HCT116 (cell line): ENCODE measurements around the gene MUC15. TPM values are rescaled to one million over a fixed set of nuclear protein-coding genes. Genes with fewer than 3 reads are reported as not detected.

ENCODE experiments used
- ATAC-seq: fragments of 200-7000 bp; cut with Tn5 transposase; 2 replicates; pipeline ENCODE4 v1.9.1; 2020; ENCODE audit warnings: mild to moderate bottlenecking, moderate library complexity
- BruUV-seq: library from RNA; stranded (reverse); fragments of 400-500 nt; replicated peaks from 2 replicates; lab custom pipeline; 2021; lab: Mats Ljungman, UMichigan
- CTCF ChIA-PET: fragments of 300-600 bp; sonication (Branson Sonifier 250); formaldehyde crosslinking; loops from one replicate; lab custom pipeline; 2021; ENCODE audit warnings: antibody characterized with exemption; lab: Charles Lee
- POLR2A ChIA-PET: fragments of 300-600, 350-600 bp; sonication (Branson Sonifier 250); formaldehyde crosslinking; loops from one replicate; lab custom pipeline; 2021; ENCODE audit warnings: antibody characterized with exemption; lab: Charles Lee
- RAD21 ChIA-PET, 2 experiments: fragments of 300-600 bp; sonication (Branson Sonifier 250); formaldehyde crosslinking; loops; one replicate each; lab custom pipeline; 2023; ENCODE audit warnings: low total read pairs in 2 of 2; ENCODE audit not compliant: uncharacterized antibody in 2 of 2, unreplicated experiment in 2 of 2, low non-redundant PET in 1 of 2; lab: Charles Lee
- DNase-seq: peaks from one replicate; pipeline ENCODE4 v3.0.0-alpha.2; 2010; ENCODE audit warnings: low read depth, low spot score
- H2AFZ ChIP-seq: fragments of 200-600 bp; shearing (Covaris generic), sonication (generic); 2 replicates; pipeline ENCODE4 v1.6.1; 2017; ENCODE audit warnings: low read depth, mixed run types, mixed read lengths, antibody characterized with exemption, low read length; ENCODE audit not compliant: poor library complexity, severe bottlenecking
- H3K27ac ChIP-seq: 2 replicates; pipeline ENCODE4 v1.5.1; 2012; ENCODE audit warnings: low read depth, low read length
- H3K27me3 ChIP-seq: fragments of 200-600 bp; sonication (generic); 2 replicates; pipeline ENCODE4 v1.6.1; 2016; ENCODE audit warnings: mixed run types, low read length, mixed read lengths; ENCODE audit not compliant: insufficient read depth
- H3K36me3 ChIP-seq, 2 experiments: fragments of 200-500 bp in 1 of 2; fragments of 200-600 bp in 1 of 2; sonication (Bioruptor generic) in 1 of 2; sonication (generic) in 1 of 2; 2 replicates each; pipeline versions ENCODE4 v1.5.1 to v1.6.1; 2014 to 2016; ENCODE audit warnings: low read length in 2 of 2, inconsistent platforms in 1 of 2, mixed read lengths in 1 of 2, mixed run types in 1 of 2; ENCODE audit not compliant: insufficient read depth in 2 of 2, control insufficient read depth in 1 of 2
- H3K4me1 ChIP-seq, 2 experiments: fragments of 200-600 bp in 1 of 2; sonication (generic) in 1 of 2; 2 replicates each; pipeline versions ENCODE4 v1.5.1 to v1.6.1; 2012 to 2017; ENCODE audit warnings: low read length in 2 of 2, inconsistent platforms in 1 of 2, mild to moderate bottlenecking in 1 of 2, mixed read lengths in 1 of 2, mixed run types in 1 of 2, moderate library complexity in 1 of 2; ENCODE audit not compliant: insufficient read depth in 2 of 2, control insufficient read depth in 1 of 2
- H3K4me2 ChIP-seq: fragments of 200-600 bp; sonication (generic); 2 replicates; pipeline ENCODE4 v1.6.1; 2017; ENCODE audit warnings: mixed run types, low read length, mixed read lengths
- H3K4me3 ChIP-seq, 2 experiments: fragments of 200-600 bp in 1 of 2; sonication (generic) in 1 of 2; replicated peaks in 1 of 2; 2 replicates each; pipeline ENCODE4 v1.5.1; 2011 to 2016; ENCODE audit warnings: low read length in 2 of 2, control low read depth in 1 of 2, low read depth in 1 of 2, mild to moderate bottlenecking in 1 of 2, mixed read lengths in 1 of 2, mixed run types in 1 of 2
- H3K79me2 ChIP-seq: fragments of 200-600 bp; sonication (generic); 2 replicates; pipeline ENCODE4 v1.6.1; 2017; ENCODE audit warnings: mild to moderate bottlenecking, mixed run types, low read length, moderate library complexity, mixed read lengths; ENCODE audit not compliant: insufficient read depth
- H3K9ac ChIP-seq: fragments of 200-600 bp; sonication (generic); 2 replicates; pipeline ENCODE4 v1.6.1; 2016; ENCODE audit warnings: low read length, mixed read lengths
- H3K9me2 ChIP-seq: fragments of 200-600 bp; sonication (generic), shearing (Covaris generic); 2 replicates; pipeline ENCODE4 v1.6.1; 2017; ENCODE audit warnings: mixed run types, mild to moderate bottlenecking, moderate library complexity; ENCODE audit not compliant: insufficient read depth
- H3K9me3 ChIP-seq, 2 experiments: fragments of 200-500 bp in 1 of 2; fragments of 200-600 bp in 1 of 2; sonication (Bioruptor generic) in 1 of 2; sonication (generic) in 1 of 2; 2 replicates each; pipeline ENCODE4 v1.6.1; 2014 to 2017; ENCODE audit warnings: low read length in 2 of 2, mixed read lengths in 2 of 2, inconsistent platforms in 1 of 2, low read depth in 1 of 2, mild to moderate bottlenecking in 1 of 2, mixed run types in 1 of 2, moderate library complexity in 1 of 2; ENCODE audit not compliant: control insufficient read depth in 1 of 2, insufficient read depth in 1 of 2
- H4K20me1 ChIP-seq: fragments of 200-600 bp; sonication (generic), shearing (Covaris generic); 2 replicates; pipeline ENCODE4 v1.6.1; 2017; ENCODE audit warnings: mixed run types, mild to moderate bottlenecking, moderate library complexity; ENCODE audit not compliant: insufficient read depth
- CBX3 ChIP-seq: IDR thresholded peaks from 2 replicates; pipeline ENCODE4 v1.6.1; 2012; ENCODE audit warnings: low read depth
- CEBPB ChIP-seq: IDR thresholded peaks from 2 replicates; pipeline ENCODE4 v1.6.1; 2012; ENCODE audit warnings: low read depth
- EZH2 ChIP-seq: fragments of 200-600 bp; sonication (generic); IDR thresholded peaks from 2 replicates; pipeline ENCODE4 v1.6.1; 2017; ENCODE audit warnings: antibody characterized with exemption, mixed run types
- JUND ChIP-seq: IDR thresholded peaks from 2 replicates; pipeline ENCODE4 v1.6.1; 2012
- MAX ChIP-seq: IDR thresholded peaks from 2 replicates; pipeline ENCODE4 v1.6.1; 2012
- POLR2AphosphoS5 ChIP-seq: IDR thresholded peaks from 2 replicates; pipeline ENCODE4 v1.6.1; 2011; ENCODE audit warnings: mild to moderate bottlenecking, low read depth, low read length, moderate library complexity
- RAD21 ChIP-seq: IDR thresholded peaks from 2 replicates; pipeline ENCODE4 v1.6.1; 2012; ENCODE audit warnings: low read depth, mild to moderate bottlenecking
- YY1 ChIP-seq: IDR thresholded peaks from 2 replicates; pipeline ENCODE4 v1.6.1; 2011; ENCODE audit warnings: low read length, low read depth, moderate library complexity, mild to moderate bottlenecking; ENCODE audit not compliant: insufficient replicate concordance; ENCODE audit errors: extremely low read depth
- intact Hi-C: fragments of 100-400 bp; cut with micrococcal nuclease; formaldehyde crosslinking; loops from 2 replicates; pipeline ENCODE4 v1.10.0; 2022
- total RNA-seq: library from RNA; stranded (reverse); gene quantifications from one replicate; pipeline ENCODE4 v1.2.1, GENCODE V29; 2021; ENCODE audit not compliant: unreplicated experiment
- TF ChIP-seq, protein P1 (sequence below): IDR thresholded peaks from 2 replicates; pipeline ENCODE4 v1.6.1; 2011; ENCODE audit warnings: mild to moderate bottlenecking, low read length, moderate library complexity; ENCODE audit not compliant: insufficient replicate concordance; ENCODE audit errors: extremely low read depth
- TF ChIP-seq, protein P2 (sequence below), 3 experiments: fragments of 200-600 bp in 1 of 3; sonication (generic) in 1 of 3; IDR thresholded peaks in 2 of 3; conservative IDR thresholded peaks in 1 of 3; 2 replicates each; pipeline ENCODE4 v1.5.1; 2012 to 2017; ENCODE audit warnings: low read depth in 2 of 3, low read length in 2 of 3, antibody characterized with exemption in 1 of 3, borderline replicate concordance in 1 of 3, control low read depth in 1 of 3, mild to moderate bottlenecking in 1 of 3, mixed read lengths in 1 of 3, mixed run types in 1 of 3, moderate library complexity in 1 of 3; ENCODE audit not compliant: insufficient read depth in 1 of 3

MUC15 gene
- total RNA-seq, 1 experiment from 2014 or later, result not detected

DNA sequence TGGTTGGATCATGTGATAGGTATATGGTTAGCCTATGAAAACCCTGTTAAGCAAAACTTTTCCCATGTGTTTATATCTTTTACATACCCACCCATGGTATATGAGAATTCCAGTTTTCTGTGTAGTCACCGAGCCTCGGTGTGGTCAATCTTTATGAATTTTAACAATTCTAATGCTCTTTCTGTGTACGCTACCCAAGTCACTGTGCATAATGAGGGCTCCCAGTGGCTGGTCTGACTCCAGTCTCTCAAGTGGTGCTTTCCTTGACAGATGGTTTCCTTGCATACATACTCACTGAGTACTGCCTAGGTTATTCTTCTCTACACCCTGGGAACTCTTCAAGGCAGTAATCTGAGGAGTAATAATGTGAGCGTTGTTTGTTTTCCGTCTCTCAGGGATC lies 17.6 kb downstream of the MUC15 start:
- H2AFZ ChIP-seq, result no peak overlapping the region
- no peak overlapping the region for H3K9ac ChIP-seq
- H3K79me2 ChIP-seq, result no peaks in the 10 kb centered on the region
- no peaks in the 10 kb centered on the region for H3K9me2 ChIP-seq
- DNase-seq, result no peak
- H3K27ac ChIP-seq, result no peak overlapping the region
- H3K9me3 ChIP-seq, result peaks cover 0 to 13% of the 10 kb centered on the region in 2 experiments; a peak in 1 of 4 replicates
- ChIA-PET POLR2A (no interaction called here), RAD21 (no interaction called here)
- no peaks in the 10 kb centered on the region for H4K20me1 ChIP-seq
- H3K27me3 ChIP-seq, result no peaks in the 10 kb centered on the region
- no peak overlapping the region for H3K4me2 ChIP-seq
- intact Hi-C loops, result no loop called here
- no peaks in the 10 kb centered on the region; a peak in 1 of 4 replicates for H3K36me3 ChIP-seq
- H3K4me1 ChIP-seq, result no peaks in the 10 kb centered on the region
- BruUV-seq, result no TSS peak
- ATAC-seq, result no peak
- TF ChIP-seq CEBPB, result no peak
- TF ChIP-seq CBX3, result no peak
- TF ChIP-seq MAX, result no peak
- TF ChIP-seq, protein P1, sequence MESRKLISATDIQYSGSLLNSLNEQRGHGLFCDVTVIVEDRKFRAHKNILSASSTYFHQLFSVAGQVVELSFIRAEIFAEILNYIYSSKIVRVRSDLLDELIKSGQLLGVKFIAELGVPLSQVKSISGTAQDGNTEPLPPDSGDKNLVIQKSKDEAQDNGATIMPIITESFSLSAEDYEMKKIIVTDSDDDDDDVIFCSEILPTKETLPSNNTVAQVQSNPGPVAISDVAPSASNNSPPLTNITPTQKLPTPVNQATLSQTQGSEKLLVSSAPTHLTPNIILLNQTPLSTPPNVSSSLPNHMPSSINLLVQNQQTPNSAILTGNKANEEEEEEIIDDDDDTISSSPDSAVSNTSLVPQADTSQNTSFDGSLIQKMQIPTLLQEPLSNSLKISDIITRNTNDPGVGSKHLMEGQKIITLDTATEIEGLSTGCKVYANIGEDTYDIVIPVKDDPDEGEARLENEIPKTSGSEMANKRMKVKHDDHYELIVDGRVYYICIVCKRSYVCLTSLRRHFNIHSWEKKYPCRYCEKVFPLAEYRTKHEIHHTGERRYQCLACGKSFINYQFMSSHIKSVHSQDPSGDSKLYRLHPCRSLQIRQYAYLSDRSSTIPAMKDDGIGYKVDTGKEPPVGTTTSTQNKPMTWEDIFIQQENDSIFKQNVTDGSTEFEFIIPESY, result no peak
- TF ChIP-seq EZH2, result no peak
- no peak for TF ChIP-seq POLR2AphosphoS5
- no peak for TF ChIP-seq RAD21
- TF ChIP-seq, protein P2, sequence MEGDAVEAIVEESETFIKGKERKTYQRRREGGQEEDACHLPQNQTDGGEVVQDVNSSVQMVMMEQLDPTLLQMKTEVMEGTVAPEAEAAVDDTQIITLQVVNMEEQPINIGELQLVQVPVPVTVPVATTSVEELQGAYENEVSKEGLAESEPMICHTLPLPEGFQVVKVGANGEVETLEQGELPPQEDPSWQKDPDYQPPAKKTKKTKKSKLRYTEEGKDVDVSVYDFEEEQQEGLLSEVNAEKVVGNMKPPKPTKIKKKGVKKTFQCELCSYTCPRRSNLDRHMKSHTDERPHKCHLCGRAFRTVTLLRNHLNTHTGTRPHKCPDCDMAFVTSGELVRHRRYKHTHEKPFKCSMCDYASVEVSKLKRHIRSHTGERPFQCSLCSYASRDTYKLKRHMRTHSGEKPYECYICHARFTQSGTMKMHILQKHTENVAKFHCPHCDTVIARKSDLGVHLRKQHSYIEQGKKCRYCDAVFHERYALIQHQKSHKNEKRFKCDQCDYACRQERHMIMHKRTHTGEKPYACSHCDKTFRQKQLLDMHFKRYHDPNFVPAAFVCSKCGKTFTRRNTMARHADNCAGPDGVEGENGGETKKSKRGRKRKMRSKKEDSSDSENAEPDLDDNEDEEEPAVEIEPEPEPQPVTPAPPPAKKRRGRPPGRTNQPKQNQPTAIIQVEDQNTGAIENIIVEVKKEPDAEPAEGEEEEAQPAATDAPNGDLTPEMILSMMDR (IDR thresholded peaks at IDR 0.05 in 2 of 3, conservative IDR thresholded peaks at IDR 0.05 in 1 of 3; ENCODE audit: borderline replicate concordance in 1 of 3, insufficient read depth in 1 of 3, low read depth in 2 of 3, low read length in 2 of 3), result no peak
- no peak for TF ChIP-seq YY1
- TF ChIP-seq JUND, result no peak
- TF ChIP-seq, all 23 proteins: peak for 0
- CTCF ChIA-PET, result no interaction called here
- no peak overlapping the region for H3K4me3 ChIP-seq
